RWPE2 (cell line): ENCODE measurements around the gene COL6A1.

Source experiments
- ATAC-seq: fragments of 200-7000 bp; cut with Tn5 transposase; 3 replicates; pipeline ENCODE4 v1.9.1; 2021; ENCODE audit warnings: low read depth
- DNase-seq: peaks from one replicate; pipeline ENCODE4 v3.0.0-alpha.2; 2020; ENCODE audit warnings: low spot score
- H3K27ac ChIP-seq: fragments of 450-650 bp; 2 replicates; pipeline ENCODE4 v1.5.1; 2017; ENCODE audit warnings: mild to moderate bottlenecking; ENCODE audit not compliant: poor library complexity, severe bottlenecking
- H3K27me3 ChIP-seq: fragments of 250-450 bp; sonication (Bioruptor Pico); 2 replicates; pipeline ENCODE4 v1.5.1; 2021; ENCODE audit warnings: mild to moderate bottlenecking, moderate library complexity; ENCODE audit not compliant: insufficient read depth, poor library complexity, severe bottlenecking
- H3K36me3 ChIP-seq: fragments of 250-450 bp; sonication (Bioruptor Pico); 2 replicates; pipeline ENCODE4 v1.5.1; 2020; ENCODE audit warnings: low read depth, mild to moderate bottlenecking, moderate library complexity
- H3K4me1 ChIP-seq: fragments of 250-450 bp; sonication (Bioruptor Pico); 2 replicates; pipeline ENCODE4 v1.5.1; 2021; ENCODE audit warnings: mild to moderate bottlenecking, moderate library complexity; ENCODE audit not compliant: insufficient read depth, poor library complexity, severe bottlenecking
- H3K4me3 ChIP-seq: fragments of 250-450 bp; sonication (Bioruptor Pico); 2 replicates; pipeline ENCODE4 v1.5.1; 2021; ENCODE audit warnings: mild to moderate bottlenecking, moderate library complexity; ENCODE audit not compliant: severe bottlenecking
- H3K9me3 ChIP-seq: fragments of 250-450 bp; sonication (Bioruptor Pico); 2 replicates; pipeline ENCODE4 v1.5.1; 2021; ENCODE audit warnings: mild to moderate bottlenecking, moderate library complexity; ENCODE audit not compliant: severe bottlenecking
- TF ChIP-seq, protein P1 (sequence below): fragments of 450-650 bp; IDR thresholded peaks from one replicate; pipeline ENCODE4 v1.5.1; 2017; ENCODE audit warnings: mild to moderate bottlenecking, moderate library complexity; ENCODE audit not compliant: poor library complexity, severe bottlenecking

The COL6A1 gene

DNA sequence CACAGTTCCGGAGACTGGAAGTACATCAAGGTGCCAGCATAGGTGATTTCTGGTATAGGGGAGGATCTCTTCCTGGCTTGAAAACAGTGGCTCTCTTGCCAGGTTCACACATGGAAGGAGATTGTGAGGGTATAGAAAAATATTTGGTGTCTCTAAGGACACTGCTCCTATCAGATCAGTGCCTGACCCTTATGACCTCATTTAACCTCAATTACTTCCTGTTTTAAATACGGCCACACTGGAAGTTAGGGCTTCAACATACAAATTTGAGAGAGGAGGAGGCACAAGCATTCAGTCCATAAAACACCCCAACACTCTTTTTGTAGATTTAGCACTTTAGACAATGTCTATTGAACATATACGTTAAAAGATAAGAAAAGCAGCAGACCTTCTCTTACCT is 37.0 kb downstream of the COL6A1 start:
- DNase-seq (no peak), ATAC-seq (no peak)
- Histone ChIP-seq H3K27ac (no peak overlapping the region), H3K4me1 (no peaks in the 10 kb centered on the region), H3K9me3 (no peaks in the 10 kb centered on the region), H3K27me3 (peaks cover 22% of the 10 kb centered on the region), H3K4me3 (no peak overlapping the region), H3K36me3 (no peaks in the 10 kb centered on the region)
- TF ChIP-seq, protein P1, sequence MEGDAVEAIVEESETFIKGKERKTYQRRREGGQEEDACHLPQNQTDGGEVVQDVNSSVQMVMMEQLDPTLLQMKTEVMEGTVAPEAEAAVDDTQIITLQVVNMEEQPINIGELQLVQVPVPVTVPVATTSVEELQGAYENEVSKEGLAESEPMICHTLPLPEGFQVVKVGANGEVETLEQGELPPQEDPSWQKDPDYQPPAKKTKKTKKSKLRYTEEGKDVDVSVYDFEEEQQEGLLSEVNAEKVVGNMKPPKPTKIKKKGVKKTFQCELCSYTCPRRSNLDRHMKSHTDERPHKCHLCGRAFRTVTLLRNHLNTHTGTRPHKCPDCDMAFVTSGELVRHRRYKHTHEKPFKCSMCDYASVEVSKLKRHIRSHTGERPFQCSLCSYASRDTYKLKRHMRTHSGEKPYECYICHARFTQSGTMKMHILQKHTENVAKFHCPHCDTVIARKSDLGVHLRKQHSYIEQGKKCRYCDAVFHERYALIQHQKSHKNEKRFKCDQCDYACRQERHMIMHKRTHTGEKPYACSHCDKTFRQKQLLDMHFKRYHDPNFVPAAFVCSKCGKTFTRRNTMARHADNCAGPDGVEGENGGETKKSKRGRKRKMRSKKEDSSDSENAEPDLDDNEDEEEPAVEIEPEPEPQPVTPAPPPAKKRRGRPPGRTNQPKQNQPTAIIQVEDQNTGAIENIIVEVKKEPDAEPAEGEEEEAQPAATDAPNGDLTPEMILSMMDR, result no peak

DNA sequence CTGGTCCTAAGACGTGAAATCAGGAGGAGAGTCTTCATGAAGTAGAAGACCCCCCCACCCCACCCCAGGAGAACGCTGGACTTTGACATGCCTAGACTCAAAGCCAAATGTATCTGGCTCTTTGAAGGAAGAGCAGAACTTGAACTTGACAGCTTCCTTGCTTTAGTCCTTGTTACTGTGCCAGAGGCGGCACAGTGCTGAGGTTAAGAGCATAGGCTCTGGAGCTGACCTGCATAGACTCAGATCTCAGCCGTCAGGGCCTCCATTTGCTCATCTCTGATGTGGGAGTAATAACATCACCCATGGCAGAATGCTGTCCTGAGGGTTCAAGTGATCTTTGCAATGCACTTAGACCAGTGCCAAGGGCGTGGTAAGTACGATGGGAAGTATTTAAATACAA is 39.0 kb downstream of the COL6A1 start:
- TF ChIP-seq, protein P1, result no peak
- no peak overlapping the region for H3K4me3 ChIP-seq

DNA sequence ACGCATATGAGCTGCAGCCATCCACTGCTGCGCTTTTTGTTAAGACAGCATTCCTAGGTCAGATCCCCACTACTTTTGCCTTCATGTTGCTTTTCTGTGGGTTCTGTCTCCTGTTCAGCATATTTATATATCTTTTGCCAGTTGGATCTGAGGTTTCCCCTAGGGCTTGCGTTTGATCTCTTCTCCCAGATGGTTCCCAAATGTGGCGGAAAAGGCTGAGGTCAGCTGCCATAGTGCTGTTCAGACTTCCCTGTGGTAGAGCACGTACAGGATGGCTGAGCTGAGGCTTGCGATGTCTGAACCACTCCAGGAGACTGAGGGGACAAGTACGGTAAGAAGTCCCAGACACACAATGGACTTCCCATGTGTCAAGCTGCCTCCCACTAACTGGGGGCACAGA is 39.8 kb downstream of the COL6A1 start:
- Histone ChIP-seq H3K9me3 (no peaks in the 10 kb centered on the region), H3K27ac (no peak overlapping the region), H3K4me1 (peaks cover 6% of the 10 kb centered on the region), H3K36me3 (no peaks in the 10 kb centered on the region), H3K27me3 (peaks cover 3% of the 10 kb centered on the region), H3K4me3 (no peak overlapping the region)
- DNase-seq, result no peak
- TF ChIP-seq, protein P1, result no peak
- ATAC-seq, result no peak

More for the DNA sequence above, 39.0 kb downstream of the COL6A1 start:
- H3K9me3 ChIP-seq, result no peaks in the 10 kb centered on the region
- DNase-seq (no peak), ATAC-seq (no peak)
- H3K27ac ChIP-seq, result no peak overlapping the region
- no peaks in the 10 kb centered on the region for H3K36me3 ChIP-seq
- H3K4me1 ChIP-seq, result peaks cover 6% of the 10 kb centered on the region
- peaks cover 8% of the 10 kb centered on the region for H3K27me3 ChIP-seq

DNA sequence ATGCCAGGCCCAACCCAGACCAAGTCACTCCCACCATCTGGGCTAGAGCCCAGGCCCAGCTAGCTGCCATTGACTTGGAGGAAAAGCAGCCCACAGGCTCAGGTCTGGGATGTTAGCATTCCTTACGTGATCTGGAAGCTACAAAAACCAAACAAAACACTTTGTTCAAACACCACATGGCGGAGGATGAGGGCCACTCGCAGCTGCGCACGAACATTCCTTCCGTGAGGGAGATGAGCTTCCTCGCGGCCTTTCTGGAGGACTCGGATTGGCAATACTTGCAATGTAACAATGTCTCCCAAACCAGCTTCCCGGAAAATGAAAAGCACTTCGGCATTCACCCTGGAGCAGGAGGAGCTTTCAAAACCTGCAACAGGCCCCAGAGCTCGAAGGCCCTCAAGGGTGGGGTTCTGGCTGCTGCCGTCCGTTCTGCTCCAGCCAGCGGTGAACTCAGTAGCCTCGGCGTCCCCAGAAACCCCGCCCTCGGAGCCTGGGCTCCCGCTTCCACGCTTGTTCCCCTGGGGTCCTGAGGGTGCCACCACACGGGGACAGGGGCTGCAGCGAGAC is 40.5 kb downstream of the COL6A1 start:
- H3K9me3 ChIP-seq, result no peaks in the 10 kb centered on the region
- H3K4me3 ChIP-seq, result no peak overlapping the region
- no peak overlapping the region for H3K27ac ChIP-seq
- DNase-seq, result no peak
- TF ChIP-seq, protein P1, result no peak
- H3K27me3 ChIP-seq, result no peaks in the 10 kb centered on the region
- peaks cover 6% of the 10 kb centered on the region for H3K4me1 ChIP-seq
- no peak for ATAC-seq
- no peaks in the 10 kb centered on the region for H3K36me3 ChIP-seq
